ENCODE measurements around the gene TENM4.

DNA sequence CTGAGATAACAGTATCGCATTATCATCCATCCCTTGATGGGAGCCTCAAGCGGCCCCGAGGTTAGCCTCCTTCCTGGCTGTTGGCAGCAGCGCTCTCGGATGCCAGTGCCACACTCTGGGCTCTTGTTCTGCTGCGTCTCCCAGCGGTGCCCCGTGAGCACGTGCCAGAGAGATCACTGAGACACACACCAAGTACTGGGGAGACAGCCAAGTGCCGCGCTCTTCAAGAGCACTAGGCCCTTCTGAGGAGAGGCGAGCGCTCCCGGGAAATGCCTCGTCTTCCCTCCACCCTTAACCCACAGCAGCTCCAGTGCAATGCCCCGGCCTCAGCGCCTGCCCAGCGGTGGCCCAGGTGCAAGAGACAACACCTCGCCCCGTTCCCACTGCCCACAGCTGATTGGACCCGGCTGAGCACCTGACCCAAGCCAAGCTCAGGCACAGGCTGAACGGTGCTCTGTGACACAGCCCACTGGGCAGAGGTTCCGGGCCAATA, 617.9 kb downstream of the TENM4 start:
- no peak for TF ChIP-seq FOXM1 (IDR thresholded peaks at IDR 0.05; ENCODE audit: borderline replicate concordance)
- no peak for TF ChIP-seq NFRKB (IDR thresholded peaks at IDR 0.05)
- no peak for TF ChIP-seq SUZ12 (IDR thresholded peaks at IDR 0.05)
- TF ChIP-seq FOXA1 (IDR thresholded peaks at IDR 0.05) = no peak
- TF ChIP-seq LEF1 (IDR thresholded peaks at IDR 0.05; ENCODE audit: borderline replicate concordance) = no peak
- TF ChIP-seq FOXK2 (IDR thresholded peaks at IDR 0.05) = no peak
- no peak for TF ChIP-seq ELF4 (IDR thresholded peaks at IDR 0.05)
- TF ChIP-seq SP1 (IDR thresholded peaks at IDR 0.05) = no peak
- no peak for TF ChIP-seq TARDBP (IDR thresholded peaks at IDR 0.05)
- no peak for TF ChIP-seq HDGF (IDR thresholded peaks at IDR 0.05; ENCODE audit: borderline replicate concordance)
- no peak for TF ChIP-seq CTBP1 (IDR thresholded peaks at IDR 0.05; ENCODE audit: borderline replicate concordance)
- no peak for TF ChIP-seq BHLHE40 (IDR thresholded peaks at IDR 0.05; ENCODE audit: borderline replicate concordance)

Data from HEK293T (cell line).